ENCODE results near the gene HOXA4. TPM values are rescaled to one million over a fixed set of nuclear protein-coding genes. Genes with fewer than 3 reads are reported as not detected.

HOXA4 gene
- total RNA-seq, 1 experiment from 2014 or later = 2.0 TPM

GRCh38 chr7:27142580-27143022 is 12.0 kb upstream of the HOXA4 start (continued):
- TF ChIP-seq ZBTB33 (IDR thresholded peaks at IDR 0.05; ENCODE audit: extremely low read depth, insufficient replicate concordance, low read length) (no peak), REST (IDR thresholded peaks at IDR 0.05; ENCODE audit: low read depth) (no peak), YY1 (IDR thresholded peaks at IDR 0.05; ENCODE audit: extremely low read depth, insufficient replicate concordance, low read depth, low read length) (no peak), EZH2phosphoT487 (IDR thresholded peaks at IDR 0.05; ENCODE audit: borderline replicate concordance) (no peak)

GRCh38 chr7:27141923-27142579 is 11.5 kb upstream of the HOXA4 start:
- Histone ChIP-seq H3K36me3 (ENCODE audit: control insufficient read depth in 1 of 2, insufficient read depth in 2 of 2, low read length in 2 of 2) (peaks cover 8 to 12% of the 10 kb centered on the region in 2 experiments; a peak in 3 of 4 replicates), H3K9me3 (ENCODE audit: control insufficient read depth in 1 of 2, insufficient read depth in 1 of 2, low read depth in 1 of 2, low read length in 2 of 2) (no peaks in the 10 kb centered on the region), H3K9me2 (ENCODE audit: insufficient read depth) (no peaks in the 10 kb centered on the region), H4K20me1 (ENCODE audit: insufficient read depth) (no peaks in the 10 kb centered on the region), H3K4me1 (ENCODE audit: control insufficient read depth in 1 of 2, insufficient read depth in 2 of 2, low read length in 2 of 2) (peaks cover 3 to 14% of the 10 kb centered on the region in 2 experiments; a peak in 3 of 4 replicates), H3K9ac (ENCODE audit: low read length) (no peak overlapping the region), H3K4me2 (ENCODE audit: low read length) (no peak overlapping the region), H2AFZ (ENCODE audit: low read depth, low read length, poor library complexity, severe bottlenecking) (no peak overlapping the region), H3K79me2 (ENCODE audit: insufficient read depth, low read length) (peaks cover 1% of the 10 kb centered on the region; the same call in 1 of the 2 replicates), H3K4me3 (replicated peaks in 1 of 2; ENCODE audit: low read depth in 1 of 2, low read length in 2 of 2) (no peak overlapping the region), H3K27ac (ENCODE audit: low read depth, low read length) (no peak overlapping the region), H3K27me3 (ENCODE audit: insufficient read depth, low read length) (no peaks in the 10 kb centered on the region)
- no TSS peak for BruUV-seq (replicated peaks)
- CTCF ChIA-PET = no interaction called here
- DNase-seq (ENCODE audit: low read depth, low spot score) (no peak), ATAC-seq (no peak)
- intact Hi-C loops (cut with micrococcal nuclease) = no loop called here
- RAD21 ChIA-PET (ENCODE audit: low non-redundant PET in 1 of 2, low total read pairs in 2 of 2, uncharacterized antibody in 2 of 2, unreplicated experiment in 2 of 2) = no interaction called here
- no peak for TF ChIP-seq REST (IDR thresholded peaks at IDR 0.05; ENCODE audit: low read depth)
- no peak for TF ChIP-seq ZFX (IDR thresholded peaks at IDR 0.05)
- TF ChIP-seq ELF1 (IDR thresholded peaks at IDR 0.05; ENCODE audit: borderline replicate concordance, low read depth) = no peak
- POLR2A ChIA-PET = interaction anchor here (0.7 kb wide), 1 partner anchor 8 kb away, joined by 3 read pairs; no protein-coding TSS in a partner anchor
